Skeletal muscle satellite cell (primary cell): ENCODE data around the gene CEBPA.

Source experiments
- H3K27me3 ChIP-seq: 2 replicates; pipeline ENCODE4 v1.7.0; 2013; ENCODE audit warnings: low read length; ENCODE audit not compliant: control insufficient read depth, insufficient read depth
- H3K36me3 ChIP-seq: 2 replicates; pipeline ENCODE4 v1.7.0; 2013; ENCODE audit warnings: mild to moderate bottlenecking, control low read depth, low read length; ENCODE audit not compliant: insufficient read depth
- H3K4me1 ChIP-seq: 2 replicates; pipeline ENCODE4 v1.7.0; 2013; ENCODE audit warnings: low read length; ENCODE audit not compliant: control insufficient read depth, insufficient read depth
- H3K4me2 ChIP-seq: 2 replicates; pipeline ENCODE4 v1.7.0; 2013; ENCODE audit warnings: mild to moderate bottlenecking, low read length
- H3K4me3 ChIP-seq: 2 replicates; pipeline ENCODE4 v1.7.0; 2013; ENCODE audit warnings: low read length
- H3K9ac ChIP-seq: 2 replicates; pipeline ENCODE4 v1.7.0; 2013; ENCODE audit warnings: mild to moderate bottlenecking, low read depth, low read length, moderate library complexity
- H3K9me3 ChIP-seq: replicated peaks from 2 replicates; pipeline ENCODE4 v1.7.0; 2013; ENCODE audit warnings: mild to moderate bottlenecking, control low read depth, low read length

The CEBPA gene

DNA sequence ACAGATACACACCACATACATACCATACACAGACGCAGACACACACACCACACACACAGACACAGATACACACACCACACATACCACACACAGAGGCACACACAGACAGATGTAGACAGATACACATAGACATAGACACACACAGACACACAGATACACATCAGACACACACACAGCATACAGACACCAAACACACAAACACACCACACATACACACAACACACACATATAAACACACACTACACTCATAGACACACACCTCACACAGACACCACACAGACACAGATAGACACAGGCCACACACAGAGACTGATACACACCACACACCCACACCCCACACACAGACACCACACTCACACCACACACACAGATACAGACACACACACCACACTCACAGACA, 51.8 kb downstream of the CEBPA start:
- H3K4me1 ChIP-seq = no peaks in the 10 kb centered on the region
- no peak overlapping the region for H3K4me3 ChIP-seq
- peaks cover 13% of the 10 kb centered on the region for H3K27me3 ChIP-seq

More for the DNA sequence above, 51.8 kb downstream of the CEBPA start:
- Histone ChIP-seq H3K9me3 (peaks cover 2% of the 10 kb centered on the region), H3K4me2 (no peak overlapping the region), H3K36me3 (no peaks in the 10 kb centered on the region), H3K9ac (no peak overlapping the region)
